Erythroblast (primary cell): ENCODE results near the gene TTC28.
"Not testable (repeated sequence)": the region's sequence is repeated elsewhere in the genome, so short reads cannot be mapped to it uniquely, and the experiment has no call there.

Experiments
- GATA1 ChIP-seq: IDR thresholded peaks from 2 replicates; pipeline ENCODE4 v1.6.1; 2011; ENCODE audit warnings: low read depth, mild to moderate bottlenecking, control low read depth, low read length, moderate library complexity
- POLR2A ChIP-seq: IDR thresholded peaks from 2 replicates; pipeline ENCODE4 v1.6.1; 2011; ENCODE audit warnings: mild to moderate bottlenecking, low read length

DNA sequence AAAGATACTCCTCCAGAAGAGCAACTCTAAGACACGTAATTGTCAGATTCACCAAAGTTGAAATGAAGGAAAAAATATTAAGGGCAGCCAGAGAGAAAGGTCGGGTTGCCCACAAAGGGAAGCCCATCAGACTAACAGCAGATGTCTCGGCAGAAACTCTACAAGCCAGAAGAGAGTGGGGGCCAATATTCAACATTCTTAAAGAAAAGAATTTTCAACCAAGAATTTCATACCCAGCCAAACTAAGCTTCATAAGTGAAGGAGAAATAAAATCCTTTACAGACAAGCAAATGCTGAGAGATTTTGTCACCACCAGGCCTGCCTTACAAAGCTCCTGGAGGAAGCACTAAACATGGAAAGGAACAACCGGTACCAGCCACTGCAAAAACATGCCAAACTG lies 149.1 kb downstream of the TTC28 start:
- not testable (repeated sequence) for TF ChIP-seq POLR2A, GATA1
